GM19452 (cell line): ENCODE measurements around the gene TUBGCP2.

Experiments used
- ATAC-seq: cut with Tn5 transposase; IDR thresholded peaks from one replicate; pipeline ENCODE4 v1.9.1; 2021; ENCODE audit not compliant: unreplicated experiment

TUBGCP2 gene

DNA sequence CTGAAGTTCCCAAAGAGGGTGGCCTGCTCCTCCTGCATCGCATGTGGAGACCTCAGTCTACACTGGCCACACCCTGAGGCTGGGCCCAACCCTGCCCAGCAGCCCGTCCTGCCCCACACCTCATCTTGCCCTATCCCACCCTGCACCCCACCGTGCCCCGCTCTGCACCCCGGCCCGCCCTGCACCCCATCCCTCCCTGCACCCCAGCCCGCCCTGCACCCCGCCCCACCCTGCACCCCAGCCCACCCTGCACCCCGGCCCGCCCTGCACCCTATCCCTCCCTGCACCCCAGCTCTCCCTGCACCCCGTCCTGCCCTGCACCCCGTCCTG, 56.5 kb downstream of the TUBGCP2 start:
- no peak for ATAC-seq

DNA sequence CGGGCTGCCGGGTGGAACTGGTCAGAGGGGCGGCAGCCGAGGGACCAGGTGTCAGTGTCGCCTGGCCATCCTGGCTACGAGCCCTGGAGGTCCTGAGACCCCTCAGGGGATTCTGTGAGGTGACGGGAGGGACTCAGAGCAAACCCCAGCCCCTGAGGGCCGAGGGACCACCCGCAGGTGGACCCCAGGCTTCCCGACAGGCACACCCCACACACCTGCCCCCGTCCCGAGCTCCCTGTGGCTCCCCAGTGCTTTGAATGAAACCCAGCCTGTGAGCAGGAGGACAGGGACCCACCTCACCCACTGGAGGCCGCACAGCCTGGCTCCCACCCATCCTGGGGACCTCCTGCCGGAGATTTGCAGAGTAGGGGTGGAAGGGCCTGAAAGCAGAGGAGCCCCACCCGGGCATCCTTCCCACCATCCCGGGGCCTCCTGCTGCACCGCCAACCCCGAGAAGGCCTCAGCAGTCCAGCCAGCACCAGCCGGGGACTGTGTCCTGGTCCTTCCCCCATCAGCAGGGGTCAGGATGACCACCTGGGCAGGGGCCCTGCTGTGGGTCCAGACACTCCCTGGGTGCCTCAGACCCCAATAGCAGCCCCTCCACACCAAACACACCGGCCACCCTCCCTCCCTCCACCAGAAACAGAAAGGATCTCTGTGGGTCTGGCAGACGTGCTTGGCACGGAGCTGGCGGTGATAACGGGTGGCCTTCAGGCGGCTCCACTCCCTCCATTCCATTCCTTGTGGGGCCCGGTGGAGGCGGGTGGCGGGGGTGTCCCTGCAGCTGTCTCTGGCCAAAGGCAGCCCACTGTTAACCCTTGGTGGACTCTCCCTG, 57.1 kb downstream of the TUBGCP2 start:
- no peak for ATAC-seq

DNA sequence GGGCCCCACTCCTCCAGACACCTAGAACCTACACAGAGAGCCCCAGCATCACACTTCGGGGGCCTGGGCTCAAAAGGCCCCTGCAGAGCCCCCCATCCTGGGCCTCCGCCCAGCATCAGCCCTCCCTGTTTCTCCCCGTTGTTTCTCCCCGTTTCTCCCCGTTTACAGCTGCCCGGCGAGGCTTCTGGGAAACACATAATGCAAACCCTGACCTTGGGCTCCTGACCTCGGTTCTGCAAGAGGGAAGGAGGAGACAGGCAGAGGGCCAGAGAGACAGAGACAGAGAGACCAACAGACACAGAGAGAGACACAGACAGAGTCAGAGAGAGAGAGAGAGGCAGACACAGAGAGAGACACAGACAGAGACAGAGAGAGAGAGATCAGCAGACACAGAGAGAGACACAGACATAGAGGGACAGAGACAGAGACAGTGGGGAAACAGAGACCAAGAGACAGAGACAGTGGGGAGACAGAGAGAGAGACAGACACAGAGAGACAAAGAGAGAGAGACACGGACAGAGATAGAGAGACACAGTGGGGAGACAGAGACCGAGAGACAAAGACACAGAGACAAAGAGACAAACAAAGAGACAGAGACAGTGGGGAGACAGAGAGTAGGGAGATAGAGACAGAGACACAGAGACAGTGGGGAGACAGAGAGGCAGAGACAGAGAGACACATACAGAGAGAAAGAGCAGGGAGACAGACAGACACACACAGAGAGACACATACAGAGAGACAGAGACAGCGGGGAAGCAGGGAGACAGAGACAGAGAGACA, 58.5 kb downstream of the TUBGCP2 start:
- ATAC-seq = no peak

DNA sequence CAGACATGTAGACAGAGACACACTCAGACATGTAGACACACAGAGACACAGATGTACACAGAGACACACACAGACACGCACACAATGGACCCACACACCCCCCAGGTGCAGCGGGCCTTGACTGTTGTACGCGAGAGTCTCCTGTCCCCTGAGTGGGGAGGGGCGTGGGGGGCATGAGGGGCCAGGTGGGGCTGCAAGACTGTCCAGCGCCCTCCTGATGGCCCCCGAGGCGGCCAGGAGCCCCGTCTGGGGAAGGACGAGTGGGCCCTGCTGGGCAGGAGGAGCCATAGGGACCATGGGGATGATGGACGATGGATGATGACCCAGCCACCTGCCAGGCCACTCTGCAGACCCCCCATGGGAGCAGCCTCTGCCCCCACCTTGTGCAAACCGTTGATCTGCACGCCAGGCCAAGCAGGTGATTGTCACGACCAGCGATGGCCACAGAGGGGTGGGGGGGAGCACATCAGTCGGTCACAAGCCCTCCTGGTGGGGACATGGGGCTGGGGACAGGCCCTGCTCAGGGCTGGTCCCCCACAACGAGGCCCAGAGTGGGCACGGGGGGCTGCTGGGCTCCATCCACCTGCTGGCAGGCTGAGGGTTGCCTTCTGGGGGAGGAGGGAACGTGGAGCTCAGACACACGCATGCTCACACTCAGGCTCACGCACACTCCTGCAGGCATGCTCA, 59.4 kb downstream of the TUBGCP2 start:
- ATAC-seq = no peak

DNA sequence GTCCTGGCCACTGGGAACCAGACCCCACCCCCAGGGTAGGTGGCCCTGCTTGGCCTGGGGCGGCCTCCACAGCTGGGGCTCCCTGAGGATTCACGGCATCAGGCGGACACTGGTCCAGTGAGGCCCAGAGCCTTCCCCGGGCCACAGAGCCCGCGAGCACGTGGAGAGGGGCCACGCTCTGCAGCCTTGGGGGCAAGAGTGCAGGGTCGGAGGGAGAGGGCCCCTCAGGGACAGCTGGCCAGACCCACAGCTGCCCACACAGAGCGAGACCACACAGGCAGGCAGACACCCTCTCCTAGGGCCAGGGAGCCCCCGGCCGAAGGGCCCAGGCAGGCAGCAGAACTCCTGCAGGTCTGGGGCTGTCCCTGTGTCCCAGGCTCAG, 60.3 kb downstream of the TUBGCP2 start:
- no peak for ATAC-seq

DNA sequence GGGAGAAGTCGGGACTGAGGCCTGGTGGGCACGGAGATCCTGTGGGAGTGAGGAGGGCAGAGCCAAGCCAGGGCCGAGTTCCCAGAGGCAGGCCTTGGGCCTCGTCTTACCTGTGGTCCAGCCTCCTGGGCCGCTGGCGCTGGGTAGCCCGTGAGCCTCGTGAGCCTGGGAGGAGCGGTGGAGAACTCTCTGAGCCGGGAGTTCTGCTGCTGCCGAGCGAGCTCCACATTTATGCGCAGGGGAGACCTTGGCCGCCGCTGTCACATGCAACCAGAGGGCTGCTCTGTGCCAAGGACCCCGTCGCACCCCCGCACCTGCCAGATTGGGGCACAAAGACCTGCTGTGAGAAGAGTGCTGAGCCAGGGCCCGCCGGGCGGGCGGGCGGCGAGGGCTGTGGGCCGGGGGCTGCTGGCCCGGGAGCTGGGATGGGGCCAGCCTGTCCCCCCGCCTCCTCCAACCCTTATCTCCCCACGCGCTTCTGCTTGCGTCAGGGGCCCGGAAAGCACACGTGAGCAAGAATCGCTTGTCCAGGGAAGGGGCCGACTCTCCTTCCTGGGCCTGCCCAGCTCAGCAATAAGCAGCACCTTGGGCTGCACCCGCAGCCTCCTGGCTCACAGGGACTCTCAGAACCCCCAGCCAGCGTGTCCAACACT, 60.9 kb downstream of the TUBGCP2 start:
- no peak for ATAC-seq

DNA sequence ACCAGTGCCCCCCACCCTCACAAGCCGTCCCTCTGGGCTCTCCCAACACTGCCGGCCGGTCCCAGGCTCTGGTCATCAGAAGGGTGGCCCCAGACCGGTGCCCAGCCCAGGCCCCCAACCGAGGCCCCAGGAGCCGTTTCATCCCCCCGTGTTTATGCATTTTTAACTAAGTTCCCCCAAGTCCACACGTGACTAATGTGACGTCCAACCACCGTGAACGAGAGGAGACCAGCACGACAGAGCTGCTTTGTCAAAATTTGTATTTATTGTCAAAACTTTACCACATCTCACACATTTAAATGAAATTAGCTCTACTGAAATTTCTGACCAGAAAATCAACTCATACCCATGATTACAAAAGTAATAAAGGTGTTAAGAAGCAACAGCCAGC, 62.4 kb downstream of the TUBGCP2 start:
- ATAC-seq = no peak

DNA sequence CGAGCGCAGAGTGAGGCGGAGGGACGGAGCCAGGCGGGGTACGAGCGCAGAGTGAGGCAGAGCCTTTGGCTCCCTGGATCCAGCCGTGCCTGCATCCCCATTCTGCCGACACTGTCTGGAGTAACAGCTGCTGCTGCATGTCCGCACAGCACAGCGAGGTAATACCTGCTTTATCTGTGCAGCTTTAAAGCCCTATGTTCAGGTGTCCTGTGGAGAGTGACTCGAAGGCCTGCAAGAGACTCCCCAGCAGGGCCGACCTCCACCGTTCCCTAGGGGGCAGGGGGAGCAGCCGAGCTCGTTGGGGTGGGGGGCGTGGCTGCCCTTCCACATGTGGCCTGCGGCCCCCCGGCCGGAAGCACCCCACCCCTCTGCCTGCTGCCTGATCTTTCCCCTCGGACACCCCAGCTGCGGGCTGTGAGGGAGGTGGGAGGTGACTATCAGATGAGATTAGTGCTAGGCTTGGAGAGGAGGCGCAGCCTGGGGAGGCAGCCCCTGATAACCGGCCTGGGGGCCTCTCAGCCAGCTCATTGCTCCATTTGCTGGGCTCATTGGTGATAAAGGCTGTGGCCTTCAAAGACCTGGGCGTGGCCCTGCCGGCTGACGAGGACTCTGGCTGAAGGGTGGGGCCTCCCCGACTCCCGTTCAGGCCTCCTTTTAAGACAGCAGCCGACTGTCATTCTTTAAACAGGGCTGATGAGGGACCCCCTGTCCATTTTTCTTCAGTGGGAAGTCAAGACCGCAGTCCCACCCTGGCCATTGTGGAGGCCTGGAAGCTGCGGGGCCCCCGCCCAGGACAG, 63.0 kb downstream of the TUBGCP2 start:
- ATAC-seq = no peak

DNA sequence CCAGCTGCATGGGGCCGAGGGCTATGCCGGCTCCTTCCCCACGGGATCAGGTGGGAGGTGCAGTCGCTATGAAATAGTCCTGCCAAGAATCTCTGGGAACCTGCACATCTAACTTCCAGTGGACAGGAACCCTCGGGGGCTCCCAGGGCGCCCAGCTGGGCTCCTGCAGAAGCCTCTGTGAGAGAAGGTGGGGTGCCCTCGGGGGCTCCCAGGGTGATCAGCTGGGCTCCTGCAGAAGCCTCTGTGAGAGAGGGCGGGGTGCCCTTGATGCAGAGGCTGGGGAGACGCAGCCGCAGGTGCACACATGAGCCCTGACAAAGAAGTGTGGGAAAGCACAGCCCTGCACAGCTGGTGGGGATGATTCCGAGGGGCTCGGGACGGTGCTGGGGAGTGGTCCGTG, 65.1 kb downstream of the TUBGCP2 start:
- no peak for ATAC-seq

DNA sequence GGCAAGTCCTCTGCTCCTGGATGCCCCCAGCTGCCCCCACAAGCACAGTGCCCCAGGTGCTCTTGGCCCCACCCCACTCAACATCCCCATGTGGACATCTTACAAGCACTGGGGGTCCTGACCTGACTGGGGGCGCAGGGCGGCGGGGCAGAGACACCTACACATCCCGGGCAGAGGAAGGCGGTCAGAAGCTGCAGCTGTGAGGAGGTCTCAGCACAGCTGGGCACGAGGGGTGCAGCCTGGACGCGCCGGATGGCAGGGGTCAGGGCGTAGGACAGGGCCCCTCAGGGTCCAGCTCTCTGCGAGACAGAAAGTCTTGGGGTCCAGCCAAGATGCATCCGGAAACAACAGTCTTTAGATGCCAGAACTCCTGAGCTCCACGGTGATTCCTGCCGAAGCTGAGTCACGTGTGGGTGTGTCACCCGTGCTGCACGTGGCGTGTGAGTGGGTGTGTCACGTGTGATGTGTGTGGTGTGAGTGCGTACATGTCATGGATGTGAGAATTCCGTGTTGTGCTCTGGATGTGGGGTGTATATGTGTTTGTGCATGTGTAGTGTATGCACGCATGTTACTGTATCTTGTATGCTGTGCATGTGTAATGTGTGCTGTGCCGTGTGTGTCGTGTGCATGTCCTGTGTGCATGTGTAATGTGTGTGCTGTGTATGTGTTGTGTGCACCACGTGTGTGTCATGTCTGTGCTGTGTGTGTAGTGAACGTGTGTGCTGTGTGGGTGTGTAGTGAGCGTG, 65.9 kb downstream of the TUBGCP2 start:
- ATAC-seq = no peak

DNA sequence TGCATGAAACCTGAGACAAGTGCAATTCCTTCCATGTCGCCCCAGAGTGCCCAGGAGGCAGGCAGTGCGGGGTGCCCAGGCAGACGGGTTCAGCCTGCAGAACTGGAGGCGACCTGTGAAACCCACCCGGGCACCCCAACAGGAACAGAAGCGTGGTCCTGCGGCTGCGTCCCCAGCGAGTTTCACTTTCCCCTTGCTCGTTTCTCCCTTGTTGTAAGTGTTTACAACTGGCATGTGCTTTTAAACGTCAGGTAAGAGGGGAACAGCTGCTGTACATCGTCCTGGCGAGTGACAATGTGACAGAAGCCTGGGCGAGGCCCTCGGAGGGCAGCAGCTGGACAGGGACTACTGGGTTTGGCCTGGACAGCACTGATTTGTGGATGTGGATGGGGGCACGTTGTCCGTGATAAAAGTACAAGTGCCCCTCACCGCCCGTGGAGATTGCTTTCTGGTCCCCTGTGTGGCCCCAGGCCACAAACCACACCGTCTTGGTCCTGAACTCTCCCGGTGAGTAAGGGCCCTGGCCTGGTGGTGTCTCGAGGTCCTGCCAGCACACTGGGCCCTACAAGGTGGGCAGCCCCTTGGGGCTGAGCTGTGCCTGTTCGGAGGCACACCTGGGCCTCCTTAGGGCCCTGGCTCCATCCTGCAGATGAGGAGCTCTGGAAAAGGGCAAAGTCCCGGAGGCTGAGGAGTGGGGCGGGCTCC, 67.0 kb downstream of the TUBGCP2 start:
- peak; percentile 54 for ATAC-seq

DNA sequence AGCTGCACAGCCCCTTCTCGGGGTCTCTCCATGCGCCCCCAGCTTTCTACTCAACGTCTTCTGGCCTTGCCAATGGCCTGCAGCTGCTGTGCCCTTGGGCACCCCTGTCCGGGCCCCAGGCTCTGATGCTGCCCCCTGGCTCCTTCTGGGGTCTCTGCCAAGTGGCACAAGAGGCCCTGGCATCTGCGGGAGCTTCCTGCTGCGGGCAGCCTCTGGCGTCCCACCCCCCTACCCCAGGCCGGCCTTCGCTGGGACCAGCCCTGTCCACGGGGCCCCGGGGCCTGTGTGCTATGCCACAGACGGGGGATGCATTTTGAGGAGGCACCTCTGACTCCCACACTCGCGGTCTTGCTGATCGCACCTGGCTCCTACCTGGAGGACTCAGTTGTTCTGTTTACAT, 68.7 kb downstream of the TUBGCP2 start:
- ATAC-seq = no peak

DNA sequence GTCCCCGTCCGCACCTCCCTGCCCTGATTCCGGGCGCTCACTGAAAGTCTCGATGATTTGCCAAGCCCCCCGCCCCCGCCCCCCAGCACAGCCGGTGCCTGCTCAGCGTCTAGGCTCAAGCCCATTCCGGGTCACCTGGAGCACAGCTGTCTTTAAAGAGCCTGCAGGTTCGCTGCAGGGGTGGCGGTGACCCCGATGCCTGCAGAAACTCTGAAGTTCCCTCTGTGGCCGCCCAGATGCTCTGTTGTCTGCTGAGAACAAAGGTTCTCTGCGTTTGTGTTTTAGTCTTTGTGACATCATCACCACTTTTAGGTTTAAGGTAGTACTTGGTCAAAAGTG, 70.2 kb downstream of the TUBGCP2 start:
- ATAC-seq = no peak

DNA sequence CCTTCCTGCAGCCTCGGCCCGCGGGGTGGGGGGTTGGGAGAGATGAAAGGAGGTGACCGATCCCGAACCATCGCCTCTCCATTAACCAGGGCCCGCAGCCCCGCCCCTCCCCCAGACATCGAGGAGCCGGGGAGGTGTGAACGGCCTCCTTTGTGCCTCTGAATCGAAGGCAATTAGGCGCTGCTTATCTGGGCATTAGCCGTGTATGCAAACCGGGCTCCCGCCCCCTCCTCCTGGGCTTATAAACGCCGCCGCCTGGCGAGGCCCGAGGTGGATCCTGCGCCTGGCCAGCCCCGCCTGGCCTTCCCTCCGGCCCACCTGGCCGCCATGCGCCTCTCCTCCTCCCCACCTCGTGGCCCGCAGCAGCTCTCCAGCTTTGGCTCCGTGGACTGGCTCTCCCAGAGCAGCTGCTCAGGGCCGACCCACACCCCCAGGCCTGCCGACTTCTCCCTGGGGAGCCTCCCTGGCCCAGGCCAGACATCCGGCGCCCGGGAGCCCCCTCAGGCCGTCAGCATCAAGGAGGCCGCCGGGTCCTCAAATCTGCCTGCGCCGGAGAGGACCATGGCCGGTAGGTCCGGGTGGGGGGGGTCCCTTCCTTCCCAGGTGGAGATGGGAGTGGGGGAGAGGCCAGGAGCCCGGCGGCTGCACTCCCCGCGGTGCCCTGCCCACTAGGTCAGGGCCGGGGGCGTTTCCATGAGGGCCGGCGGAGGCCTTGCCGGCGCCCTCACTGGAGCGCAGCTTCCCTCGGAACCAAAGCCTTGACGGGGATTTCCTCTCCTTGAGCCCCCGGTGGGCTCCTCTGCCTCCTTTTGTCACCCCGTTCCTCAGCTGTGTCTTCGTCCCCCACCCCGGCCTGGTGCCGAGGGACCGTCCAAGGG, 70.8 kb downstream of the TUBGCP2 start, which contains the start of gene VENTX:
TSS of gene VENTX (plus strand) at position 268 of the 878 bp plus-strand sequence. CDS start at position 328, 60 bp downstream.
- no peak for ATAC-seq

DNA sequence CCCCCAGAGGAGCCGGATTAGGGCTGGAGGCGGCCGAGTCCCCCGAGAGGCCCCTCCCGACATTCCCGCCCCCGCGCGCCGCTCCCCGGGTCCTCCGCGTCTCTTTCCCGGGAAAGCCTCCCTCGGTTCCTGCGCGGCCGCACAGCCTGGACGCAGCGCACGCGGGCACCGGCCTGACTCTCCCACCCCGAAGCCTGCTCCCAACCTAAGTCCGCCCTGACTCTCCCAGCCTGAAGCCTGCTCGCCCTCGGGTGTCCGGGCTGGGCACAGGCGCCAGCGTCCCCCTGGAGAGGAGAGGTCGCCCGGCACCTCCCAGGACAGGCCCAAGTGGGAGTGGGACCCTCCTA, 71.5 kb downstream of the TUBGCP2 start:
- ATAC-seq = no peak

DNA sequence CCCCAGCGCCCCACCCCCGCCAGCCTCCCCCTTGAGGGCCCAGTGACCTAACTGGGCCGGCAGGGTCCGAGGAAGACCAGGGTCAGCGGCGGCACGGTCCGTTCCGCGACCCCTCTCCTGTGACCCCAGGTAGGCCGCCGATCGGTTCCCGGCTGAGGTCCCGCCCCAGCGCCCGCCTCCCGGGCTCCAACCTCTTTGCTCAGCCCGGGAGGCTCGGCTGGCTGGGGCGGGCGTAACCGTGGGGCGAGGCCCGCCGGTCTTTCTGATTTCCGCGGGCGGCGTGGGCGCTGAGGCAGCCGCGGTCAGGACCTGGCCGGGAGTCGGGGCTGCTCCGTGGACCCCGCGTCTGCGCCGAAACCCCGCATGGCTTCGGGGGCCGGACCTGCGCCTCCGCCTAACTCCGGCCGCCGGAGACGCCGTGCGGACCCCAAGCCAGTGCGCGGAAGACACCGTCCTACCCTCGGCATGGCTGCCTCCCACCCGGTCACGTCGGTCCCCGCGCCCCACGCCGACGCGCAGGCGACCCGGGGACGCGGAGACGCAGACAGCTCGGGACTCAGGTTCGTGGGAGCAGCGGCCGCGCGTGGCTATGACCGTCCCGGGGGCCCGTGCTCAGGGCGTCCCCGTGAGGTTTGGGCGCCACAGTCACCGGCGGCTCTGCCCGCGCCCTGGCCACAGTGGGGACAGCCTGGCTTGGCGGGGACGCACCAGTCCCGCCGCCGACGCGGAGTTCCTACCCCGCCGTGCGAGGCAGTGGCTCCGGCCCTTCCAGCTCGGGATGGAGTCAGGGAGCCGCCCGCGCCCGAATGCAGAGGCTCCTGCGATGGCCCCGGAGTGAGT, 72.1 kb downstream of the TUBGCP2 start:
- ATAC-seq = no peak

DNA sequence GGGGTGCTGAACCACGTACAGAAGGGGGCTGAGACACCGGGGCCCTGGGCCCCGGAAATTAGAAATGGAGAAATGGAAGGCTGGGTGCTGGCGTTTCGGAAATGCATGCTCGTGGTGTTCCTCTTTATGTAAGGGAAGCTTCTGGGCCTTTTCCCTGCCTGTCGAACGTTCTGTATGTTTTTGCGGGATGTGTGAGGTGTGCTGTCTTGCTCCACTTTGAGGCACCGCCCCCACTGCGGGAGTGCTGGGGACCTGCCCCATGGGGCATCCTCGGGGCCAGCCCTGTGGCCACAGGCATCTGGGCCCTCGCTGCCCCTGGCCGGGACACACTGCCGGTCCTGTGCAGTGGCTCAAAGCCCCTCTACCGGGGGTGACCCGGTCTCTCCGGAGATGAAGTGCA, 72.7 kb downstream of the TUBGCP2 start:
- ATAC-seq = no peak
